ENCODE results near the gene RYK.

Gene RYK

DNA sequence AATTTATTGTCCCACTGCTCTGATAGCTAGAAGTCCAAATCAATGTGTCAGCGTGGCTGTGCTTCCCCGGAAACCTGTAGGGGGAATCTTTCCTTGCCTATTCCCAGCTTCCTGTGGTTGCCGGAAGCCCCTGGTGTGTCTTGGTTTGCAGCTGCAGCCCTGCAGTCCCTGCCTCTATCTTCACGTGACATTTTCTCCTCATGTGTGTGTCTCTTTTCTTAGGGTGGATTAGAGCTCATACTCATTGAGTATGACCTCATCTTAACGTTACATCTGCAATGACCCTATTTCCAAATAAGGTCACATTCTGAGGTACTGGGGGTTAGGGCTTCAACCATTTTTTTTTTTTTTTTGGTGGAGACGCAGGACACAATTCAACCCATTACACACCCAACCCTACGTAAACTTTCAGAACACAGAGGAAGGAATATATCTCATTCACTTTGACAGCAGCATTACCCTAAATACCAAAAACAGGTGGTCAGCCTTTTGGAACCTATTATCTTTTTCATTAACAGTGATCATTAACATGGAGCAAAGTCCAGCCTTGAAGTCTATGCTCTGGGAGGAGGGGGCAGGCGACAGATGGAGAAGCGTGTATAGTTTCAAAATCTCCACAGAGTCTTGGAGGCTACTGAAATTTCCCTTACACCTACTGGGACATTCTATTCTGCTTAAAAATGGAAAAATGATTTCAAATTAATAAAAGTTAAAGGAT is 88.6 kb downstream of the RYK start:
- in situ Hi-C loops (cut with HindIII; ENCODE audit: low sequenced_read_pairs): no loop called here

GRCh38 chr3:134155446-134155845 is 95.2 kb downstream of the RYK start:
- in situ Hi-C loops (cut with HindIII; ENCODE audit: low sequenced_read_pairs): no loop called here

DNA sequence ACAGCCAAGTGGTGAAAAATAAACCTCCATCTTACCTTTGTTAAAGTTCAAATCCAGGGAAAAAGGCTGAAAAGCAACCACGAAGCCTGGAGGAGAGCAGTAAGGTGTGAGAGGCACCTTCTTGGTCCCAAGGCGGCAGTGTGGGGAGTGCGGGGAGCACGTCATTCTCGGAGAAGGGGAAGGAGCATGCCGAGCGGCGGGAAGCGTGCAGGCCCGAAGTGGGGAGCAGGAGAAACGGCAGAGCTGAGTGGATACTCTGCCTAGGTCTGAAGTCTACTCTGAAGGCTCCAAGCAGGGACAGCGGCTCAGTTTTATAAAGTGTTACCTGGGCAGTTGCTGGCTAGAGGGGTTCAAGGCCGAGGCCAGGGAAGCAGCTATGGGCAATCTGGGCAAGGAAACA is 96.9 kb downstream of the RYK start:
- in situ Hi-C loops (cut with HindIII; ENCODE audit: low sequenced_read_pairs): no loop called here

DNA sequence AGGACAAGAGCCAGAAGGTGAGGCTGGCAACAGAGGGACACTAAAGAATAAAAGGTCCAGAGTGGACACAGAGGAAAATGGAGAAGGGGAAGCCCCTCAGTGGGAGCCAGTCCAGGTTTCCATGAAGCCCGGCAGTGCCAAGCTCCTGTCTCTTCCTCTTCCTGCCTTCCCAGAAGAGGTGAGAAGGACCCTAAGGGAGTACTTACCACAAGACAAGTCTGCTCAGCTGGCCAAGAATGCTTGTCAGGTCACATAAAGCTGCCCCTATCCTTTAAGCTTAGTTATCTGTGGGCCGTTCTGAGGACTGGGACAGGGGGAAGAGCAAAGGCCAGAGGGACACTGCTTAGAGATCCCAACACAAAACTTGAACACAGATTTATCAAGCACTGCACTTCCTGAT is 100.2 kb downstream of the RYK start:
- in situ Hi-C loops (cut with HindIII; ENCODE audit: low sequenced_read_pairs): no loop called here

DNA sequence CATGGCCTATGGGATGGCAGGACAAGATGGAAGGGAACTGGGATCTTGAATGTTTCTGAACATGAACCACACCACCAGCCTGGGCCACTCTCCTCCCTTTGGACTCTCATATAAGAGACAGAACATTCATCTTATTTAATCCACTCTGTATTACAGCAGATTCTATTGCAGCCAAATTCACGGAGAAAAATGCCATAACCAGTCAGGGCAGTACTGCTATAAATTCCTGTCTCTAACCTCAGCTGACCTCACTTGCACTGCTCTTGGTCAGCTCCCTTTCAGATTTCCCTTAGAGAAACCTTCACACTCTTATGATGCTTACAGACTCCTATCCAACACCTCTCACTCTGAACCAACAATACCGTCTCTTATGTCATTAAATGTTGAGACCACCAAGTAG is 101.4 kb downstream of the RYK start:
- in situ Hi-C loops (cut with HindIII; ENCODE audit: low sequenced_read_pairs): no loop called here

- in situ Hi-C loops (cut with HindIII; ENCODE audit: low sequenced_read_pairs): no loop called here
These were observed 102.1 kb downstream of the RYK start for GRCh38 chr3:134148534-134148933.

GRCh38 chr3:134147411-134147810 is 103.2 kb downstream of the RYK start:
- in situ Hi-C loops (cut with HindIII; ENCODE audit: low sequenced_read_pairs): no loop called here

GRCh38 chr3:134146666-134147065 is 104.0 kb downstream of the RYK start:
- in situ Hi-C loops (cut with HindIII; ENCODE audit: low sequenced_read_pairs): no loop called here

GRCh38 chr3:134145183-134145582 is 105.5 kb downstream of the RYK start:
- in situ Hi-C loops (cut with HindIII; ENCODE audit: low sequenced_read_pairs): no loop called here

- in situ Hi-C loops (cut with HindIII; ENCODE audit: low sequenced_read_pairs): no loop called here
These were observed 106.0 kb downstream of the RYK start for GRCh38 chr3:134144694-134145093.

DNA sequence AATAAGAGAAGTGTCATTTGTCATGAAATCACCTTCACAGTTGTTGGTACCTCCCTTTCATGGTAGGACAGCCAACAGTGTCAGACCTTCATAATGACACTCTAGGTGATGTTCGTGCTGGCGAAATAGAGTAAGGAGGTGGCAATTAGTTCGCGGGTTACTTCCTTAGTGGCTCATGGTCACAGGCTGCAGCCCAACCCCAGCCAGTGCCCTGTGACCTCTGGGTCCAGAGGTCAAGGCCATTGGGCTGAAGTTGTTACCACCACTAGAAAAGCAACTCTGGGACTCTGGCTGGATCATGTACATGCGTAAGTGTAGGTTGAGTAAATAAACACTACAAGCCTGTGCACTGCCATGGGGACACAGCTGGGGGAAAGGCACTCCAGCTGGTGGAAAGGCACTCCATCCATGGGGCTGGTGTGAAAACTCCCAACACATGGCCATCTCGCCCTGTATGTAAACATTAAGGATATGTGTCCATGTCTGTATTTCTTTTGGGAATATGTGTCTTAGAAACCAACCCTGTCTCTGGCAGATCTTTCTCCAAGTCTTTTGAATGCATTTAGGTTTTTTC is 106.7 kb downstream of the RYK start:
- in situ Hi-C loops (cut with HindIII; ENCODE audit: low sequenced_read_pairs): no loop called here

DNA sequence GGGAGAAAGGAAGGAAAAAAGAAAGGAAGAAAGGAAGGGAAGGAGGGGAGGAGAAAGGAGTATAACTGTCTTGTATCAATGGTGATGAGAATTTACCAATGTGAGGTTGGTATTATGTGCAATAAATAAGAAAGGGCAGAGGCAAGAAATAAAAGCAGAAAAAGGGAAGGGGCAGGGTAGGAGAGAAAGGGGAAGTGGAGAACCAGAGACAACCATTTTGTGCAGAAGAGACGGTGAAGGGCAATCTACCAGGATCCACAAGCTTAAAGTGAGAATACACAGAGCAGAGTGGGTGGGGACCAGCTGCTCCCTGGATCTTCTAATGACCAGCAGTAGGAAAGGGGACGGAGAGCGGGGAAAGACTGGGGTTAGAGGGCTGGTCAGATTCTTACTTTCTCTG is 114.1 kb downstream of the RYK start:
- in situ Hi-C loops (cut with HindIII; ENCODE audit: low sequenced_read_pairs): no loop called here

DNA sequence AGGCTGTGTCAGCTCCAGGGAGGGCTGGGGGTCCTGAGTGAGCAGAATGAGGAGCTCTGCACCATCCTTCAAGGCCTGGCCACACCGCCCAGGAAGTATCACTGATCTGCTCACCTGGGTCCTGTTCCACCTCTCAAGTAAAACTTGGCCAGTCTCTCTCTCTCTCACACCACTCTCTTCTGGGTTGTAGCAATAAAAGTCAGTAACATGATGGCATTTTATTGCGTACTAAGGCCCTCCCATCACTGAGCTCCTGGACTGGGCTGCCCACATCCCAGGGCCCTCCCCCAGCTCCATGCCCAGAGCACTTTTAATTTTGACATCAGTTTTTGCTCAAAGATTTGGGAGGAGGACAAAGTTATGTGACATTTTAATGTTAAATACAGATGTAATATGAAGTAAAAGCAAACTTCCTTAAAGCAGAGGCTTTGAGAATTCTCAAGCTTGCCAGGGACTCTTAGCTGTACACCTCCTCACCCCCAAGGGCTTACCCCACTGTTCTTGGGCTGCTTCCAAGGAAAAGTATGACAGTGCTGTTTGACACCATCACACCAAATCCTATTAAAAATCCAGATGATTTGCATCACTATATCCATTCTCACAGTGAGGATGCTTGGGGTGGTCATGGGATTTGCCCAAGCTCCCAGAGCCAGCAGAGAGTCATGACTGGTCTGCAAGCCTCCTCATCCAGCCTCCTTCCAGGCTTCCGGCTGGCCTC is 115.8 kb downstream of the RYK start:
- in situ Hi-C loops (cut with HindIII; ENCODE audit: low sequenced_read_pairs): no loop called here

DNA sequence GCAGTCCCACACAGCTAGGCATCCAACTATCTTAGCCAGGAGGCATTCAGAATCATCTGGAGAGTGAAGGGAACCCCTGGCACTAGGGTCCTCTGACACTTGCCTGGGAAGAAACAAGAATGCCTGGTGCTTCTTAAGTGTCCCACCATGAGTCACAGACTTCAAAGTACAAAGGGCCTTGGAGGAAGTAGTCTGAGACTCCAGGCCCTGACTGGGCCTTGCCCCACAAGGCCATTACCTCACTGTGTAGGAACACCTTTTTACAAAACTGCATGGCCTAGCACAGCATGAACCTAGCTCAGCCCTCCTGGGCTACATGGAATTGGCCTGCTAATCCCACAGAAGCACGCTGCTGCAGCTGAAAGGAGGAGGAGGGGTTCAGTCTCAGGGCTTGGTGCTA is 116.4 kb downstream of the RYK start:
- in situ Hi-C loops (cut with HindIII; ENCODE audit: low sequenced_read_pairs): no loop called here

GRCh38 chr3:134132961-134133360 is 117.7 kb downstream of the RYK start:
- in situ Hi-C loops (cut with HindIII; ENCODE audit: low sequenced_read_pairs): no loop called here

- in situ Hi-C loops (cut with HindIII; ENCODE audit: low sequenced_read_pairs): no loop called here
These were observed 124.5 kb downstream of the RYK start for GRCh38 chr3:134126153-134126552.

- in situ Hi-C loops (cut with HindIII; ENCODE audit: low sequenced_read_pairs): no loop called here
These were observed 135.9 kb downstream of the RYK start for GRCh38 chr3:134114726-134115125.

DNA sequence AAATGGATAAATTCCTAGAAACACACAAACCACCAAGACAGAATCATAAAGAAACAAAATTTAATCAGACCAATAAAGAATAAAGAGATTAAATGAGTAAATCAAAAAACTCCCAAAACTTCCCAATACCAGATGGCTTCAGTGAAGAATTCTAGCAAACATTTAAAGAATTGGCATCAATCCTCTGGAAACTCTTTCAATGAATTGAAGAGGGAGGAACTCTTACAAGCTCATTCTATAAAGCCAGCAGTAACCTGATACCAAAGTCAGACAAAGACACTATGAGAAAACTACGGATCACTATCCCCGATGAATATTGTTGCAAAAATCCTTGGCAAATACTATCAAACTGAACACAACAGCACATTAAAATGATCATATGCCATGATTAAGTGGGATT is 139.0 kb downstream of the RYK start:
- in situ Hi-C loops (cut with HindIII; ENCODE audit: low sequenced_read_pairs): no loop called here

DNA sequence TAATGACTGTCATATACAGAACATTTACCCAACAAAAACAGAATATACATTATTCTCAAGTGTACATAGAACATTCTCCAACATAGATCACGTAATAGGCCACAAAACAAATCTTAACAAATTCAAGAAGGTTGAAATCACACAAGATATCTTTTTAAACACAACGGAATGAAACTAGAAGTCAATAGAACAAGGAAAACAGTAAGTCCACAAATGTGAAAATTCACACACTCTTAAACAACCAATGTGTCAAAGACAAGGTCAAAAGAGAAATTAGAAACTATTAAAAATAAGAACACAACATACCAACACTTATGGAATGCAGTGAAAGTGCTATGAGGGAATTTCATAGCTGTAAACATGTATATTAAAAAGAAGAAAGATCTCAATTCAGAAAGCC is 139.7 kb downstream of the RYK start:
- in situ Hi-C loops (cut with HindIII; ENCODE audit: low sequenced_read_pairs): no loop called here
